Activated T-helper 17 cell treated with anti-CD3 and anti-CD28 coated beads, Interleukin-2, amount 50 U/mL, for 72 hours (primary cell): ENCODE results near the gene ADAMTS3. TPM values are rescaled to one million over a fixed set of nuclear protein-coding genes. Genes with fewer than 3 reads are reported as not detected.

Experiments
- ATAC-seq: fragments of 150-1000 bp; cut with Tn5 transposase; replicated peaks from 2 replicates; pipeline ENCODE4 v1.10.0; 2021; ENCODE audit warnings: mild to moderate bottlenecking, moderate library complexity
- H3K27ac Mint-ChIP-seq: one replicate; pipeline ENCODE4 v1.8.0; 2022; ENCODE audit warnings: mixed read lengths
- H3K27me3 Mint-ChIP-seq: one replicate; pipeline ENCODE4 v1.8.0; 2022; ENCODE audit warnings: mixed read lengths
- H3K36me3 Mint-ChIP-seq: one replicate; pipeline ENCODE4 v1.8.0; 2022; ENCODE audit warnings: low read depth, mild to moderate bottlenecking, mixed read lengths
- H3K4me1 Mint-ChIP-seq: one replicate; pipeline ENCODE4 v1.8.0; 2022; ENCODE audit warnings: mixed read lengths
- H3K4me3 Mint-ChIP-seq: one replicate; pipeline ENCODE4 v1.8.0; 2022; ENCODE audit warnings: mild to moderate bottlenecking, mixed read lengths
- H3K9me3 Mint-ChIP-seq: one replicate; pipeline ENCODE4 v1.8.0; 2022; ENCODE audit warnings: mixed read lengths
- total RNA-seq, 2 donors: library from RNA; stranded (reverse); gene quantifications; one replicate each; pipeline ENCODE4 v1.2.3, GENCODE V29; 2022

ADAMTS3 gene
- not detected for total RNA-seq

DNA sequence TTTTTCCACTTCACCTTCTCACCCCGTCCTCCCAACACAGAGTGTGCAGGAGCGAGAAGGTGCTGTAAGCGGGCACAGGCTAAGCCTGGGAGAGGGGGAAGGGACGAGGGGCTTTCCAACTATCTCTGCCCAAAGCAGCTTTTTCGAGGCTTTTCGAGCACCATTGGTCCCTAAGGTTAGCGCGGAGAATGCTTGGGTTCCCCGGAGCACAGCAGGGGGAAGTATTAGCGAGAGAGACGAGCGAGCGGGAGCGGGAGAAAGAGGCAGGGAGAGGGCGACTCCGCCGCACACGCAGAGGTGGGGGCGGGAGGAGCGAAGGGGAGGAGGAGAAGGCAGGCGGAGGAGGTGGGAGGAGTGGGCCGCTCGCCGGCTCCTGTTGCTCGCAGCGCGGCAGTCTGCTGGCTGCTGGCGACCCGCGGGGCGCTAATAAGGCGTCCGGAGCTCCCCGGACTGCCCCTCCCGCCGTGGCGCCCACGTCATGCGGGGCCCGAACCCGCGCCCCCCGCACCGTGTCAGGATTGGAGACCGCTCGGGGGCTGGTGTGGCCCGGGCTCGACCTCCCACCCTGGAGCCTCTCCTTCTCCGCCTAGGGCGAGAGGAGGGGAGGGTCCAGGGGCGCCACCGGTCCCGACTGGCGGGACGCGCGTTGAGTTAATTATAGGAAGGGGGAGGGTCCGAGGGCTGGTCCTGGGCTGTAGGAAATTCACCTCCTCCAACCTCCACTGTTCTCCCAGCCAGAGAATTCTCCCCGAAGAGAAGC is at the start of gene ADAMTS3:
ADAMTS3 (minus strand) TSS at position 263 of the 760 bp plus-strand sequence. CDS start 459 bp downstream, outside the sequence.
- H3K9me3 Mint-ChIP-seq, result peaks cover 4% of the 10 kb centered on the region
- H3K4me3 Mint-ChIP-seq, result peak within 1 kb of the TSS; percentile 64
- peaks cover 49% of the 10 kb centered on the region for H3K27me3 Mint-ChIP-seq
- no peak within 1 kb of the TSS for H3K27ac Mint-ChIP-seq
- peaks cover 3% of the 10 kb centered on the region for H3K4me1 Mint-ChIP-seq
- peak; percentile 19 for ATAC-seq
- H3K36me3 Mint-ChIP-seq, result no peaks in the 10 kb centered on the region

DNA sequence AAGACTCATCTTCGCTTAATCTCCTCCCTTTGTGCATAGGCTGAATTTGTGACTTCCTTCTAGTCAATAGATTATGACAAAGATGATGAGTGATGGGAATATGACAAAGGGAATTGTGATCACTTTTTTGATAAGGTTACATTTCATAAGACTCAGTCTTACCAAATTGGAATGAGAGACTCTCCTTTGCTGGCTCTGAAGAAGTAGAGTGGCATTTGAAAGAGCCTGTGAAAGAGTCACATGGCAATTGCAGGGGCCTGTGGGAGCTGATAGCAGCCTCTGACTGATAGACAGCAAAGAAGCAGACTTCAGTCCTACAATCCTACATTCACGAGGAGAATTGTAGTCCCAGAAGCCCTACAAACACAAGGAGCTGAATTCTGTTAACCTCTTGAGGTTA is 44.9 kb upstream of the ADAMTS3 start:
- no peaks in the 10 kb centered on the region for H3K4me1 Mint-ChIP-seq
- no peaks in the 10 kb centered on the region for H3K36me3 Mint-ChIP-seq
- H3K27ac Mint-ChIP-seq, result no peak overlapping the region
- no peak overlapping the region for H3K4me3 Mint-ChIP-seq
- H3K9me3 Mint-ChIP-seq, result no peaks in the 10 kb centered on the region
- ATAC-seq, result no peak
- peaks cover 11% of the 10 kb centered on the region for H3K27me3 Mint-ChIP-seq

- no peaks in the 10 kb centered on the region for H3K4me1 Mint-ChIP-seq
- no peaks in the 10 kb centered on the region for H3K9me3 Mint-ChIP-seq
- H3K4me3 Mint-ChIP-seq, result no peak overlapping the region
- H3K36me3 Mint-ChIP-seq, result no peaks in the 10 kb centered on the region
- H3K27me3 Mint-ChIP-seq, result peaks cover 8% of the 10 kb centered on the region
- H3K27ac Mint-ChIP-seq, result no peak overlapping the region
- ATAC-seq, result no peak
Measured at GRCh38 chr4:72606751-72607150, 37.7 kb upstream of the ADAMTS3 start.

- Mint-ChIP-seq H3K36me3 (no peaks in the 10 kb centered on the region), H3K9me3 (no peaks in the 10 kb centered on the region), H3K4me1 (no peaks in the 10 kb centered on the region), H3K27ac (no peak overlapping the region), H3K27me3 (no peaks in the 10 kb centered on the region), H3K4me3 (no peak overlapping the region)
- ATAC-seq, result no peak
Measured at GRCh38 chr4:72604324-72604723, 35.3 kb upstream of the ADAMTS3 start.

GRCh38 chr4:72602396-72603376 is 33.7 kb upstream of the ADAMTS3 start:
- Mint-ChIP-seq H3K9me3 (no peaks in the 10 kb centered on the region), H3K4me1 (no peaks in the 10 kb centered on the region), H3K27me3 (no peaks in the 10 kb centered on the region), H3K4me3 (no peak overlapping the region), H3K27ac (no peak overlapping the region), H3K36me3 (no peaks in the 10 kb centered on the region)
- no peak for ATAC-seq

DNA sequence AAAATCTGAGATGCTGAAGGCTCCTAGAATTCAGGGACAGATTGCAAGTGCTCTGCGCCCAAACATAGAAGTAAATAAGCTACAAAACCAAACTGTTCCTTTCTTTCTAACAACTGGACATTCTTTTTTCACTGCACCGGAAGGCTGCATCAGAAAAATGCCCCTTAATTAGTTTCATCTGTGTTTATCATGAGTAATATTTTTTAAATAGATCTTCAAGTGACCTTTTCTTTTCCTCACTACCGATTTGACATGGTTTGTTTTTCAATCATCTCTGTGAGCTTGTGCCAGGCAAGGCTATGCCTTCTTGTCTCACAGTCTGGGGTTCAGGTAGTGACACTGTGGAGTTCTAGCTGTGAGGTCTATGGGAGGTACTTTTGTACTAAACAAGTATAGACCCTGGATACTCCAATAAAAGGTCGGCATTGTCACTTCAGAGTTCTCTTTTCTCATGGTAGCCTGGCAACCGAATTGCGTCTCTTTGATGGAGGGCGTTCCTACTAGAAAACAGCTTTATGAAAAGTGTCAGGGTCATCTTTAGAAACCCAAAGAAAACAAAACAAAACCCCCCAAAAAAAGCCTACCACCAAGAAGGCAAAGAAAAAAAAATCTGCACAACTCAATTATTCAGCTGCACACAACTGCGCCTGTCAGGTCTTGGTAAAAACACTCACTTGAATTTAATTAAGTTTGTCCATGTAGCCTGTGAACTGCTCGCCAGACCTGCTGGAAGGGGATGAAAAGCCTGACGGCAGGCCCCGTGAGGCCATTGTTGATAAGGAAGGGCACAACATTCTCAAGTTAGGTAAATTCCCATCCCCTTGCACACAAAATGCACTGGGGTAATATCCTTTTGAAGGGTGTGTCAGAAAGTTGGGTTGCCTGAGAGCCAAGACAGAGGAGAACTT is 22.8 kb upstream of the ADAMTS3 start:
- Mint-ChIP-seq H3K4me3 (no peak overlapping the region), H3K27ac (no peak overlapping the region), H3K36me3 (no peaks in the 10 kb centered on the region), H3K9me3 (peaks cover 8% of the 10 kb centered on the region), H3K4me1 (no peaks in the 10 kb centered on the region), H3K27me3 (peaks cover 3% of the 10 kb centered on the region)
- ATAC-seq, result no peak

GRCh38 chr4:72587334-72587733 is 18.3 kb upstream of the ADAMTS3 start:
- H3K27me3 Mint-ChIP-seq, result peaks cover 3% of the 10 kb centered on the region
- H3K4me1 Mint-ChIP-seq, result no peaks in the 10 kb centered on the region
- H3K27ac Mint-ChIP-seq, result no peak overlapping the region
- H3K36me3 Mint-ChIP-seq, result no peaks in the 10 kb centered on the region
- H3K4me3 Mint-ChIP-seq, result no peak overlapping the region
- H3K9me3 Mint-ChIP-seq, result peaks cover 3% of the 10 kb centered on the region
- no peak for ATAC-seq

- no peaks in the 10 kb centered on the region for H3K36me3 Mint-ChIP-seq
- H3K27me3 Mint-ChIP-seq, result no peaks in the 10 kb centered on the region
- no peaks in the 10 kb centered on the region for H3K4me1 Mint-ChIP-seq
- H3K9me3 Mint-ChIP-seq, result no peaks in the 10 kb centered on the region
- ATAC-seq, result no peak
- no peak overlapping the region for H3K4me3 Mint-ChIP-seq
- H3K27ac Mint-ChIP-seq, result no peak overlapping the region
Measured at GRCh38 chr4:72582853-72583252, 13.8 kb upstream of the ADAMTS3 start.

DNA sequence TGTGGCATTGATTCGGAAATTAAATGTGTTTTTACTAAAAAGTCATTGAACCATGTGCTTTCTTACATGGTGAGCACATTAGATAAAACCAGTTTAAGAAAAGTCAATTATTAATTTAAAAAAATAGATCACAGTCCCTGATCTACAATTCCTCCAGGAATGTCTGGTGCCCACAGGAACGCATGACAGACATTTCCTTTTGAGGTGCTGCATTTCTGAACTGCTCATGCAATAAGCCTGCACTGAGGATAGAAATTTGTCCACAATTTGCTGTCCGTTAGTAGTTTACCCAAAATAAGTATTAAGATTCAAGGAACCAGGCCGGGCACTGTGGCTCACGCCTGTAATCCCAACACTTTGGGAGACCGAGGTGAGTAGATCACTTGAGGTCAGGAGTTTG is 8.2 kb upstream of the ADAMTS3 start:
- no peaks in the 10 kb centered on the region for H3K27me3 Mint-ChIP-seq
- H3K4me1 Mint-ChIP-seq, result no peaks in the 10 kb centered on the region
- H3K36me3 Mint-ChIP-seq, result no peaks in the 10 kb centered on the region
- H3K27ac Mint-ChIP-seq, result no peak overlapping the region
- no peak overlapping the region for H3K4me3 Mint-ChIP-seq
- no peak for ATAC-seq
- no peaks in the 10 kb centered on the region for H3K9me3 Mint-ChIP-seq

GRCh38 chr4:72571337-72571736 is 2.3 kb upstream of the ADAMTS3 start:
- H3K27me3 Mint-ChIP-seq, result peaks cover 36% of the 10 kb centered on the region
- H3K27ac Mint-ChIP-seq, result no peak overlapping the region
- peaks cover 3% of the 10 kb centered on the region for H3K4me1 Mint-ChIP-seq
- peaks cover 4% of the 10 kb centered on the region for H3K9me3 Mint-ChIP-seq
- no peaks in the 10 kb centered on the region for H3K36me3 Mint-ChIP-seq
- no peak for ATAC-seq
- H3K4me3 Mint-ChIP-seq, result no peak overlapping the region

DNA sequence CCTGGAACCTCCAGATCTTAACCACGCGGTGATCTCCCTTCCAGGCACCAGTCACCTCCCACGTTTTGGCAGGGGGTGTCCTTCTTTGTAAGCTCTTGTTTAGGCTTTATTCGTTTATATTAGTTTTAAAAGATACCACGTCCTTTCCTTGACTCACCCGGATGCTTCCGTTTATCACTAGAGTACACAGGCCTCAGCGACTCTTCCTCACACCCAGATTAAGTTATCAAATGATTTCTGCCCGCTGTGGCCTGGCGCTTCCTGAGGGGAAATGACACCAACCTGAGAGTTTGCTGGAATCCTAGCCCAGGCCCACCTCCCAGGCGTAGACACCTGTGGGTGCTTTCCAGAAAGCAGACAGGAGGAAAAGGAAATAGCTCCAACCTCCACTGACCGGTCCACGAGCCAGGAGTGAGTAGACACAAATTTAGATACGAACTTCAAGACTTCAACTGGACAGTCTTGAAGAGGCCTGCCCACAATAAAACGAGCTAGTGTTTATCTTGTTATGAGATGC is 756 bp upstream of the ADAMTS3 start:
- peaks cover 4% of the 10 kb centered on the region for H3K9me3 Mint-ChIP-seq
- peaks cover 46% of the 10 kb centered on the region for H3K27me3 Mint-ChIP-seq
- ATAC-seq, result no peak
- H3K36me3 Mint-ChIP-seq, result no peaks in the 10 kb centered on the region
- H3K4me3 Mint-ChIP-seq, result peak overlapping the region; percentile 33
- H3K27ac Mint-ChIP-seq, result no peak overlapping the region
- peaks cover 3% of the 10 kb centered on the region for H3K4me1 Mint-ChIP-seq

- Mint-ChIP-seq H3K27ac (no peak overlapping the region), H3K36me3 (no peaks in the 10 kb centered on the region), H3K27me3 (peaks cover 52% of the 10 kb centered on the region), H3K9me3 (peaks cover 4% of the 10 kb centered on the region), H3K4me3 (peak overlapping the region; percentile 64), H3K4me1 (peaks cover 3% of the 10 kb centered on the region)
- ATAC-seq, result peak; percentile 28
Measured at GRCh38 chr4:72567821-72568675, 973 bp downstream of the ADAMTS3 start.

DNA sequence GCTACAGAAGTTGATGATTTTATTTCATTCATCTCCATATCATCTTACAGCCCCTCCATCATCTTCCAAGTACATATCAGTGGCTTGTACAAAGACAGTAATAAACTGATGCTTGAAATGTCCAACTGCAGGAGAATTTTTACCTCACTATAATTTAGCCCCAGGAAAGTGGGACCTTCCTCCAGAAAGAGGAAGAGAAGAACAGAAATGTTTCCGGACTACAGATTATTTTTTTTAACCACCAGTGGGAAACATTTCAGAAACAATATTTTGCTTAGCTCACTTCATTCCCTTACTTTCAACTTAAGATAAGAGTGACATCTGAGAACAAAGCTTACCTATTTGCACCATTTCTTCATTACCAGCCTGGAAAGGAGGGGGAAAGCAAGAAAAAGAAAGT is 2.0 kb downstream of the ADAMTS3 start:
- no peaks in the 10 kb centered on the region for H3K36me3 Mint-ChIP-seq
- peaks cover 3% of the 10 kb centered on the region for H3K4me1 Mint-ChIP-seq
- ATAC-seq, result no peak
- peak overlapping the region; percentile 64 for H3K4me3 Mint-ChIP-seq
- H3K27me3 Mint-ChIP-seq, result peaks cover 51% of the 10 kb centered on the region
- H3K27ac Mint-ChIP-seq, result no peak overlapping the region
- peaks cover 3% of the 10 kb centered on the region for H3K9me3 Mint-ChIP-seq
